Neural cell (in vitro differentiated cells): ENCODE results near the gene ADAMTS17. TPM values are rescaled to one million over a fixed set of nuclear protein-coding genes. Genes with fewer than 3 reads are reported as not detected.

Source experiments
- H2AFZ ChIP-seq: fragments of 200-600, 300-800 bp; sonication (generic), shearing (Covaris generic); 2 replicates; pipeline ENCODE4 v1.6.0; 2014; ENCODE audit warnings: low read depth, mild to moderate bottlenecking, antibody characterized with exemption, low read length, moderate library complexity
- H3F3A ChIP-seq: fragments of 200-600 bp; shearing (Covaris generic); 2 replicates; pipeline ENCODE4 v1.6.1; 2016; ENCODE audit warnings: mild to moderate bottlenecking, moderate library complexity, mixed read lengths, antibody characterized with exemption, low read length; ENCODE audit not compliant: insufficient read depth, poor library complexity, severe bottlenecking
- H3K27ac ChIP-seq: fragments of 200-600, 300-800 bp; sonication (generic), shearing (Covaris generic); 2 replicates; pipeline ENCODE4 v1.5.1; 2014; ENCODE audit warnings: mild to moderate bottlenecking, low read length, moderate library complexity
- H3K27me3 ChIP-seq: fragments of 300-800, 200-600 bp; sonication (generic), shearing (Covaris generic); 2 replicates; pipeline ENCODE4 v1.6.0; 2014; ENCODE audit warnings: mild to moderate bottlenecking, low read depth, low read length, moderate library complexity; ENCODE audit not compliant: insufficient read depth
- H3K36me3 ChIP-seq: fragments of 300-800, 200-600 bp; sonication (generic), shearing (Covaris generic); 2 replicates; pipeline ENCODE4 v1.5.1; 2014; ENCODE audit warnings: mild to moderate bottlenecking, antibody characterized with exemption, low read length, moderate library complexity; ENCODE audit not compliant: insufficient read depth
- H3K4me2 ChIP-seq: fragments of 300-800, 200-600 bp; sonication (generic), shearing (Covaris generic); 2 replicates; pipeline ENCODE4 v1.6.0; 2014; ENCODE audit warnings: mild to moderate bottlenecking, low read length
- H3K4me3 ChIP-seq: fragments of 300-800, 200-600 bp; sonication (generic), shearing (Covaris generic); 2 replicates; pipeline ENCODE4 v1.5.1; 2014; ENCODE audit warnings: mild to moderate bottlenecking, low read length, moderate library complexity
- H3K79me2 ChIP-seq: fragments of 200-600 bp; shearing (Covaris generic); replicated peaks from 2 replicates; pipeline ENCODE4 v1.6.0; 2014; ENCODE audit warnings: mild to moderate bottlenecking, low read length, moderate library complexity; ENCODE audit not compliant: insufficient read depth
- H3K9ac ChIP-seq: fragments of 300-800, 200-600 bp; sonication (generic), shearing (Covaris generic); 2 replicates; pipeline ENCODE4 v1.6.1; 2016; ENCODE audit warnings: mild to moderate bottlenecking, low read length, mixed read lengths
- H3K9me2 ChIP-seq: fragments of 200-600 bp; shearing (Covaris generic); 2 replicates; pipeline ENCODE4 v1.6.1; 2016; ENCODE audit warnings: mild to moderate bottlenecking, low read length, mixed read lengths; ENCODE audit not compliant: insufficient read depth
- H3K9me3 ChIP-seq: fragments of 200-600, 300-800 bp; sonication (generic), shearing (Covaris generic); 2 replicates; pipeline ENCODE4 v1.6.1; 2016; ENCODE audit warnings: mild to moderate bottlenecking, mixed run types, low read length, moderate library complexity, mixed read lengths
- H4K20me1 ChIP-seq: fragments of 200-600 bp; shearing (Covaris generic); 2 replicates; pipeline ENCODE4 v1.6.1; 2016; ENCODE audit warnings: mild to moderate bottlenecking, mixed run types; ENCODE audit not compliant: insufficient read depth
- CTCF ChIP-seq: fragments of 450-650 bp; IDR thresholded peaks from 2 replicates; pipeline ENCODE4 v1.5.1; 2014; ENCODE audit warnings: antibody characterized with exemption, mild to moderate bottlenecking, moderate library complexity; ENCODE audit not compliant: poor library complexity, severe bottlenecking
- EP300 ChIP-seq: fragments of 450-650 bp; conservative IDR thresholded peaks from 2 replicates; pipeline ENCODE4 v1.6.1; 2014; ENCODE audit warnings: antibody characterized with exemption, mild to moderate bottlenecking, moderate library complexity; ENCODE audit not compliant: poor library complexity, severe bottlenecking
- EZH2 ChIP-seq: fragments of 200-600, 300-800 bp; shearing (Covaris generic), sonication (generic); IDR thresholded peaks from 2 replicates; pipeline ENCODE4 v1.6.1; 2014; ENCODE audit warnings: antibody characterized with exemption, low read length, borderline replicate concordance, mild to moderate bottlenecking; ENCODE audit not compliant: insufficient read depth, poor library complexity, severe bottlenecking
- MXI1 ChIP-seq: fragments of 450-650 bp; conservative IDR thresholded peaks from 2 replicates; pipeline ENCODE4 v1.6.1; 2014; ENCODE audit warnings: antibody characterized with exemption, mild to moderate bottlenecking; ENCODE audit not compliant: poor library complexity, severe bottlenecking
- POLR2AphosphoS5 ChIP-seq: IDR thresholded peaks from 2 replicates; pipeline ENCODE4 v1.6.1; 2012
- RAD21 ChIP-seq: fragments of 450-650 bp; conservative IDR thresholded peaks from 2 replicates; pipeline ENCODE4 v1.6.1; 2014; ENCODE audit warnings: antibody characterized with exemption, mild to moderate bottlenecking, moderate library complexity
- REST ChIP-seq: IDR thresholded peaks from 2 replicates; pipeline ENCODE4 v1.6.1; 2012; ENCODE audit warnings: borderline replicate concordance
- SMC3 ChIP-seq: fragments of 450-650 bp; conservative IDR thresholded peaks from 2 replicates; pipeline ENCODE4 v1.6.1; 2014; ENCODE audit warnings: antibody characterized with exemption, mild to moderate bottlenecking, moderate library complexity; ENCODE audit not compliant: poor library complexity
- TAF1 ChIP-seq: IDR thresholded peaks from 2 replicates; pipeline ENCODE4 v1.6.1; 2012; ENCODE audit warnings: low read depth
- polyA plus RNA-seq: library from polyadenylated mRNA; depleted of rRNA; stranded (reverse); fragments of >200 nt; gene quantifications from 2 replicates; pipeline ENCODE4 v1.2.3, GENCODE V29; 2014

ADAMTS17 gene
- polyA plus RNA-seq, 1 donor from 2014 or later = 0.04 TPM

- Histone ChIP-seq H3K9ac (no peak overlapping the region), H3K27me3 (no peaks in the 10 kb centered on the region), H4K20me1 (no peaks in the 10 kb centered on the region), H3K36me3 (no peaks in the 10 kb centered on the region), H3K9me3 (no peaks in the 10 kb centered on the region), H2AFZ (no peak overlapping the region), H3K27ac (no peak overlapping the region), H3F3A (no peaks in the 10 kb centered on the region), H3K9me2 (no peaks in the 10 kb centered on the region), H3K4me3 (no peak overlapping the region), H3K4me2 (no peak overlapping the region), H3K79me2 (no peaks in the 10 kb centered on the region)
- TF ChIP-seq POLR2AphosphoS5 (no peak), CTCF (no peak), EP300 (no peak), MXI1 (no peak), EZH2 (no peak), TAF1 (no peak), RAD21 (no peak), REST (no peak)
These were observed 94.2 kb downstream of the ADAMTS17 start for GRCh38 chr15:100247228-100248225.

GRCh38 chr15:100245855-100246254 is 95.9 kb downstream of the ADAMTS17 start:
- H3K36me3 ChIP-seq = no peaks in the 10 kb centered on the region
- no peaks in the 10 kb centered on the region for H4K20me1 ChIP-seq
- no peak overlapping the region for H3K4me2 ChIP-seq
- H3K9me3 ChIP-seq = no peaks in the 10 kb centered on the region
- no peaks in the 10 kb centered on the region for H3F3A ChIP-seq
- no peak overlapping the region for H3K9ac ChIP-seq
- no peaks in the 10 kb centered on the region for H3K9me2 ChIP-seq
- H2AFZ ChIP-seq = no peak overlapping the region
- H3K79me2 ChIP-seq = no peaks in the 10 kb centered on the region
- H3K27me3 ChIP-seq = no peaks in the 10 kb centered on the region
- TF ChIP-seq EP300 (no peak), MXI1 (no peak), RAD21 (no peak), POLR2AphosphoS5 (no peak), CTCF (no peak), EZH2 (no peak), REST (no peak), SMC3 (no peak), TAF1 (no peak)
- H3K27ac ChIP-seq = no peak overlapping the region
- no peak overlapping the region for H3K4me3 ChIP-seq
